Measurements from ENCODE around the gene TFAP2A.

The TFAP2A gene

DNA sequence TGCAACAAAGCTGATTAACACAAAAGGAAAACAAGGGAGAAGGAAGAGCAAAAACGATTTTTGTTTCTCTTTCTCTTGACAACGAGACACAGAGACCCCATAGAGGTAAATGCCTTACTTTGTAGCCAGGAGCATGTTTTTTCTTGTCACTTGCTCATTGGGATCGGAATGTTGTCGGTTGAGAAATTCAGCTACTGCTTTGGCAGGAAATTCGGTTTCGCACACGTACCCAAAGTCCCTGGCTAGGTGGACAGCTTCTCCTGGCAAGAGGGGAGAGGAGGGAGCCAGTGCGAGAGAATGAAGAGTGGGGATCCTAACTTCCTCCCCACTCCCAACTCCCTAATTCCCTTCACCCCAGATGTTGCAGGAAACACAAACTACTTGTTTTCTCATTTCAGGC, 14.5 kb downstream of the TFAP2A start:
- H3K9ac ChIP-seq (ENCODE audit: low read depth in 1 of 2, low read length in 2 of 2) = no peak overlapping the region
- no peaks in the 10 kb centered on the region for H3K36me3 ChIP-seq (ENCODE audit: control insufficient read depth in 2 of 2, insufficient read depth in 2 of 2, low read length in 2 of 2)
- H3K4me3 ChIP-seq (ENCODE audit: low read length in 2 of 2) = no peak overlapping the region
- H3K27me3 ChIP-seq (ENCODE audit: control insufficient read depth in 2 of 2, insufficient read depth in 2 of 2, low read length in 2 of 2) = peaks cover 48 to 57% of the 10 kb centered on the region in 2 donors
- no peak overlapping the region for H3K27ac ChIP-seq (ENCODE audit: low read depth in 2 of 2, low read length in 2 of 2)
- H3K4me1 ChIP-seq (ENCODE audit: control insufficient read depth in 2 of 2, insufficient read depth in 2 of 2, low read length in 2 of 2) = peaks cover 4 to 8% of the 10 kb centered on the region in 2 donors
- peaks cover 0 to 7% of the 10 kb centered on the region in 2 donors for H3K9me3 ChIP-seq (ENCODE audit: control insufficient read depth in 2 of 2, low read length in 2 of 2)

DNA sequence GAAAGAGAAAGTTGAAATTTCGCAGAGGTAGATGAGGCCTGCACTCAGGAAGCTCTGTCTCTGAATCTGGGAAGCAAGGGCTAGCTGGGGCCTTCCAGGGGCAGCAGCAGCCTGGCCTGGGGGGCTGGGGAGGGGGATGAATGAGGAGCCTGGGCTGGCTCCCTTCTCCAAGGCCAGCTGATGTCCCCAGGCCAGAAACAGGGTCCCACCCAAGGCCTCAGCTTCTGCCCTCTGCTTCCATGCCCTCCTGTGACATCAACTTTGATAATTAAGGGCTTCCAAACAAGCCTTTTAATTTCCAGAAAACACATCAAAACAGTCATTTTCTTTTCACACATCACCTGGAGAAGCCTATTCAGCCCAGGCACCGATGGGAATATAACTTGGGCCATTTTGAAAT, 15.4 kb downstream of the TFAP2A start:
- Histone ChIP-seq H3K9ac (ENCODE audit: low read depth in 1 of 2, low read length in 2 of 2) (no peak overlapping the region), H3K4me1 (ENCODE audit: control insufficient read depth in 2 of 2, insufficient read depth in 2 of 2, low read length in 2 of 2) (peaks cover 4 to 6% of the 10 kb centered on the region in 2 donors), H3K27me3 (ENCODE audit: control insufficient read depth in 2 of 2, insufficient read depth in 2 of 2, low read length in 2 of 2) (peaks cover 51 to 64% of the 10 kb centered on the region in 2 donors), H3K9me3 (ENCODE audit: control insufficient read depth in 2 of 2, low read length in 2 of 2) (no peaks in the 10 kb centered on the region), H3K27ac (ENCODE audit: low read depth in 2 of 2, low read length in 2 of 2) (no peak overlapping the region), H3K36me3 (ENCODE audit: control insufficient read depth in 2 of 2, insufficient read depth in 2 of 2, low read length in 2 of 2) (no peaks in the 10 kb centered on the region), H3K4me3 (ENCODE audit: low read length in 2 of 2) (no peak overlapping the region)

DNA sequence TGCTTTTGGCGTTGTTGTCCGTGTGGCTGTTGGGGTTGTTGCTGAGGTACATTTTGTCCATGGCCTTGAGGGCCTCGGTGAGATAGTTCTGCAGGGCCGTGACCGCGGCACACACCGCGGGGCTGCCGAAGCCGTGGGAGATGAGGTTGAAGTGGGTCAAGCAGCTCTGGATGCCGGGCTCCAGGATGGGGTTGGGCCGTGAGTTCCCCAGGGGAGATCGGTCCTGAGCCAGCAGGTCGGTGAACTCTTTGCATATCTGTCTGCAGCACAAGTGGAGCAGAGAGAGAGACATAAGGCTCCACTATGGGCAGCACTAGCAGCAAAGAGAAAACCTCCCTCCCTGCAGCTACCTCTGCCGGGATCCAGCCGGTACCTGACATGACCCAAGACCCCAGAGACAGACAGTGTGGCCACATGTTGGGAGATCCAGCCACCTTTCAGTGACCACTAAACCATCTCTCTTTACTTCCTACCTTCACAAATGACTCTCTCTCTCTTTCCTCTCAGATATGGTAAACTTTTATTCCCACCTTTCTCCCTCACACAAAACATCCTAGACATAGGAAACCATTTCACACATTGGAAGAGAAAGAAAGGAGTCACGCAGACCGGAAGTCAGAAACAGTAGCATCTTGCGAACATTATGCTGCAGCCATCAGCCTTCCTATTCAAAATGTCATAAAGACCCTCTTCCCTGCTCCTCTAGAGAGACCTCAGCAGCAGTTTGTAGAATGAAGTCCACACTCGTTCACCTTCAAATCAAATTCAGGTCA, 16.2 kb downstream of the TFAP2A start:
- Histone ChIP-seq H3K4me1 (ENCODE audit: control insufficient read depth in 2 of 2, insufficient read depth in 2 of 2, low read length in 2 of 2) (peaks cover 2 to 3% of the 10 kb centered on the region in 2 donors), H3K4me3 (ENCODE audit: low read length in 2 of 2) (no peak overlapping the region), H3K9ac (ENCODE audit: low read depth in 1 of 2, low read length in 2 of 2) (no peak overlapping the region), H3K27ac (ENCODE audit: low read depth in 2 of 2, low read length in 2 of 2) (no peak overlapping the region), H3K9me3 (ENCODE audit: control insufficient read depth in 2 of 2, low read length in 2 of 2) (no peaks in the 10 kb centered on the region), H3K27me3 (ENCODE audit: control insufficient read depth in 2 of 2, insufficient read depth in 2 of 2, low read length in 2 of 2) (peaks cover 58 to 70% of the 10 kb centered on the region in 2 donors), H3K36me3 (ENCODE audit: control insufficient read depth in 2 of 2, insufficient read depth in 2 of 2, low read length in 2 of 2) (no peaks in the 10 kb centered on the region)

DNA sequence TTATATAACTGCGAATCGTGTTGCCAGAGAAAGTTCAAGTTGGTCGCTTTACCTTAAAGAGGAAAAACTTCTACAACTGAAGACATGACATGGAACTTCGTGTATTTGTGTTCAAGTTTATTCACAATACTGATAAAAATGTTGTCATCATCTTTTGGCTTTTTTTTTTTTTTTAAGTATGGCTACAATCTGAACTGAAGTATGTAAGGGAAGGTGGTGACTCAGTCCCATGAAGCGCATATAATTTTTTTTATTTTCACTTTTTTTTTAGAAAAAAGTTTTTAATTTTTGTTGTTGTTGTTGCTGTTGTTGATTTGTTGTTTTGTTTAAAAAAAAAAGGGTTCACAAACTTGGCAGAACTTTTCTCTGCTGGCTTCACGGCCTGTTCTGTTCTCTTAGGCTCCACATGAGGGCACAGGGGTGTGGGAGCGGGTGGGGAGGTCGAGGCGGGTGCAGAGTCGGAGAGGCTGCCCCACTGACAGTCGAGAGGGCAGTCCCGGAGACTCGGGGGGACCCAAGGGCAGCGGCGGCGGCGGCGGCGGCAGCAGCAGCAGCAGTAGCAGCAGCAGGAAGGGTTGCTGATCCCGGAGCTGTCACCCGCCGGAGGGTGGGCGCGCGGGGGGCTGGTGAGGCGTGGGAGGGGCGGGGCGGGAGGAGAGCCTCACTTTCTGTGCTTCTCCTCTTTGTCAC, 17.0 kb downstream of the TFAP2A start:
- H3K4me1 ChIP-seq (ENCODE audit: control insufficient read depth in 2 of 2, insufficient read depth in 2 of 2, low read length in 2 of 2) = no peaks in the 10 kb centered on the region
- no peak overlapping the region for H3K4me3 ChIP-seq (ENCODE audit: low read length in 2 of 2)
- H3K27ac ChIP-seq (ENCODE audit: low read depth in 2 of 2, low read length in 2 of 2) = no peak overlapping the region
- H3K9ac ChIP-seq (ENCODE audit: low read depth in 1 of 2, low read length in 2 of 2) = no peak overlapping the region
- H3K9me3 ChIP-seq (ENCODE audit: control insufficient read depth in 2 of 2, low read length in 2 of 2) = no peaks in the 10 kb centered on the region
- no peaks in the 10 kb centered on the region for H3K36me3 ChIP-seq (ENCODE audit: control insufficient read depth in 2 of 2, insufficient read depth in 2 of 2, low read length in 2 of 2)
- H3K27me3 ChIP-seq (ENCODE audit: control insufficient read depth in 2 of 2, insufficient read depth in 2 of 2, low read length in 2 of 2) = peaks cover 64 to 75% of the 10 kb centered on the region in 2 donors

DNA sequence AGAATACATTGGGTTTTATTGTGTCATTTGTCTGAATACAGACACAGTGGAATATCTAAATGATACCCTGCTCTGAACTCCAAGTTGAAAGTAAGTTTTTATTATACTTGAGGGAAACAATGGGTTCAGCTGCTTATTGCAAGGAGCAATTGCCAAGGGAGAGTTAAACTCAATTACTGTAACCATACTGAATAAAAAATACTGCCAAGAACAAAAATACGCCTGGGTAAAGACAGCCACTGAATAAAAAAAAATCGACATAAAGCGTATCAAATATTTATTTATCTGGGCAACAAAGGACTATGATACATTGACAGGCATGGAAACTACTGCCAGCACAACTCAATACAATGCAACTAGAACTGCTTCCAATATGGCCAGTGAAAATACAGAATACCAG, 18.1 kb downstream of the TFAP2A start:
- no peaks in the 10 kb centered on the region for H3K4me1 ChIP-seq (ENCODE audit: control insufficient read depth in 2 of 2, insufficient read depth in 2 of 2, low read length in 2 of 2)
- no peak overlapping the region for H3K9ac ChIP-seq (ENCODE audit: low read depth in 1 of 2, low read length in 2 of 2)
- no peak overlapping the region for H3K4me3 ChIP-seq (ENCODE audit: low read length in 2 of 2)
- H3K9me3 ChIP-seq (ENCODE audit: control insufficient read depth in 2 of 2, low read length in 2 of 2) = no peaks in the 10 kb centered on the region
- H3K27me3 ChIP-seq (ENCODE audit: control insufficient read depth in 2 of 2, insufficient read depth in 2 of 2, low read length in 2 of 2) = peaks cover 59 to 74% of the 10 kb centered on the region in 2 donors
- H3K27ac ChIP-seq (ENCODE audit: low read depth in 2 of 2, low read length in 2 of 2) = no peak overlapping the region
- H3K36me3 ChIP-seq (ENCODE audit: control insufficient read depth in 2 of 2, insufficient read depth in 2 of 2, low read length in 2 of 2) = no peaks in the 10 kb centered on the region

DNA sequence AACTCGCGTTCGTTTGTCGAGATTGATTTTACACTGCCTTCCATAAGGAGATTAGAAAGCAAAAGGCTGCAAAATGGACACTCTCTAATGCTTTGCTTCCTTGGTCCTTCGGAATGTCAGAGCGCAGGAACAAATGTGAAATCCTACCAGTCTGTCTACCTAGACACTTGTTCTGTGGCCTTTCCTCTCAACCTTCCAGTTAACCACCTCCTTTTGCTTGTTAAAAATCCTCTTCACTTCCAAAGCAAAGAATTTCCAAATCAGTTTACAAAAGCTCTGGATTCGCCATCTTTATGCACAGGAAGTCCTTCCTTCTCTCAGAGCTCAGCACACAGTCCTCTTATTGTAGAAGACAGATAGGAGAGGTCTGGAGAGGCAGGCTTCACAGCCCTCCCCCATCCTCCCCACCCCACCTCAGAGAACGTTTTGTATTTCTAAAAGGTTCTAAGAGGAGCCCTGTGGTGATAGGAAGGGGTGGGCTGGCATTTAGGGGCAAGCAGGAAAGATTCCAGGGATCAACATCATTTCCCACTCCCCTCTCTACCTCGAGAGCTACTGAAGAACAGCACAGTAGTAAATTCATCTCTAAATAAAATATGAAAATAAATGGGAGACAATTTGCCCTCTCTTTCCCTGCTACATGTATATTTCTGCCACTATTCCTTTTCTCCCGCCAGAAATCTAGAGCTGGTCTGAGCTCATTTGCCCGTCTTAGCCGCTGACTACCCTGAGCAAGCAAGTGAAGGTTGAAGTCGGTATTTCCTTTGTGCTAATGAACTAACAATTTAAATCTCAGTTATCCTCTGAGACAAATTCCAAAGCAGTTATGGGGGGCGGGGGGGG, 18.9 kb downstream of the TFAP2A start:
- H3K27ac ChIP-seq (ENCODE audit: low read depth in 2 of 2, low read length in 2 of 2) = no peak overlapping the region
- no peaks in the 10 kb centered on the region for H3K4me1 ChIP-seq (ENCODE audit: control insufficient read depth in 2 of 2, insufficient read depth in 2 of 2, low read length in 2 of 2)
- H3K36me3 ChIP-seq (ENCODE audit: control insufficient read depth in 2 of 2, insufficient read depth in 2 of 2, low read length in 2 of 2) = no peaks in the 10 kb centered on the region
- H3K9ac ChIP-seq (ENCODE audit: low read depth in 1 of 2, low read length in 2 of 2) = no peak overlapping the region
- no peak overlapping the region for H3K4me3 ChIP-seq (ENCODE audit: low read length in 2 of 2)
- no peaks in the 10 kb centered on the region for H3K9me3 ChIP-seq (ENCODE audit: control insufficient read depth in 2 of 2, low read length in 2 of 2)
- peaks cover 53 to 75% of the 10 kb centered on the region in 2 donors for H3K27me3 ChIP-seq (ENCODE audit: control insufficient read depth in 2 of 2, insufficient read depth in 2 of 2, low read length in 2 of 2)

DNA sequence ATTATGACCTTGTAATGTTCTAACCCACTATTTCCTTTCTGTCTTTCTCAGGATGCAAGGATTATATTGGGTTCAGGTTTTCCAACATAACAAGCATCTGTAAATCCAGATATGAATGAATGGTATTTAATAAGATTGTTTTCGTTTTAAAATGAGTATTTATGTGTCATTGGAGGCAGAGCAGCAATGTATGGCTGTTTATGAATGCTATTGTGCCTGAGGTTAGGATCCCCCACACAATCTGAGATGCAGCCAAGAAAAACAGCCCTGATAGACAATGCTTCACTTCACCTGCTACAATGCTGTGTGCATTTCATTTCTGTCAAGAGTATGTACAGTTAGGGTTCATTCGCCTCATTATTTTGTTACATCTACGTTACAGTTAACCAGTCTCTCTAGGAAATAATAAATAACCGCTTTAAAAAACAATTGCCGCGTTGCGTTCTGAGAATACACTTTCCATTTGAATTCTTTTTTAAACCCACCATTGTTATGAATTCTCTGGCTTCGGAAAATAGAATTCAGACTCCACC, 19.6 kb downstream of the TFAP2A start:
- peaks cover 53 to 76% of the 10 kb centered on the region in 2 donors for H3K27me3 ChIP-seq (ENCODE audit: control insufficient read depth in 2 of 2, insufficient read depth in 2 of 2, low read length in 2 of 2)

DNA sequence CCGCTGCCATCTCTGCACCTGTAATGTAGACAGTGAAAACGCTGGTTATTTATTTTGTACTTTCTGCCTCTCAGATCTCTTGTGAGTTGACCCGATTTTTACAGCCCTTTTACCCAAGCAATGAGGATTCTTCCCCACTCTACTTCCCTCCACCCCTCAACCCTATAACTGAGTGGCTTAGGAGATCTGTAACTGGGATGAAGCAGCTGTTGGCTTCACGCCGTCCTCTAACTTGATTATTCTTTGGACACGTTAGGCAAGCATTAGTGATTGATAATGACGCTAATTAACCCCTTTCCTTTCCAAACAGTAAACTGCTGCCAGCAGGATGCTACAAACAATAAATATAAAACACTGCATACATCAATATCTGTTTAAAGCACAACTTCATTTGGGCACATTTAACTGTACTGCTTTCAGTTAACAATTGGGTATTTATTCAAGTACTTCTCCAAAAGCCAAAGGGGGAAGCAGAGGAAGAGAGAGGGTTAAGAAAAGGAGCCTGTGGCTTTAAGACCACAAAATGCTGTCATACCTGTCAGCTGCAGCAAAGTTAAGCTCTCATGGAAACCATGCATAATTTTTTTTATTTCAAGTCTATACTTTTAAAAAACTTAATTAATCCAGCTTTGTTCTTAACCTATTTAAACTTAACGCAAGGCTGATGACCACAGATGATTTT, 21.2 kb downstream of the TFAP2A start:
- no peak overlapping the region for H3K27ac ChIP-seq (ENCODE audit: low read depth in 2 of 2, low read length in 2 of 2)
- H3K4me3 ChIP-seq (ENCODE audit: low read length in 2 of 2) = no peak overlapping the region
- no peaks in the 10 kb centered on the region for H3K9me3 ChIP-seq (ENCODE audit: control insufficient read depth in 2 of 2, low read length in 2 of 2)
- no peaks in the 10 kb centered on the region for H3K36me3 ChIP-seq (ENCODE audit: control insufficient read depth in 2 of 2, insufficient read depth in 2 of 2, low read length in 2 of 2)
- H3K27me3 ChIP-seq (ENCODE audit: control insufficient read depth in 2 of 2, insufficient read depth in 2 of 2, low read length in 2 of 2) = peaks cover 60 to 70% of the 10 kb centered on the region in 2 donors
- H3K9ac ChIP-seq (ENCODE audit: low read depth in 1 of 2, low read length in 2 of 2) = no peak overlapping the region
- no peaks in the 10 kb centered on the region for H3K4me1 ChIP-seq (ENCODE audit: control insufficient read depth in 2 of 2, insufficient read depth in 2 of 2, low read length in 2 of 2)

More for the DNA sequence above, 19.6 kb downstream of the TFAP2A start:
- no peak overlapping the region for H3K9ac ChIP-seq (ENCODE audit: low read depth in 1 of 2, low read length in 2 of 2)
- H3K4me3 ChIP-seq (ENCODE audit: low read length in 2 of 2) = no peak overlapping the region
- no peaks in the 10 kb centered on the region for H3K9me3 ChIP-seq (ENCODE audit: control insufficient read depth in 2 of 2, low read length in 2 of 2)
- no peak overlapping the region for H3K27ac ChIP-seq (ENCODE audit: low read depth in 2 of 2, low read length in 2 of 2)
- no peaks in the 10 kb centered on the region for H3K4me1 ChIP-seq (ENCODE audit: control insufficient read depth in 2 of 2, insufficient read depth in 2 of 2, low read length in 2 of 2)
- H3K36me3 ChIP-seq (ENCODE audit: control insufficient read depth in 2 of 2, insufficient read depth in 2 of 2, low read length in 2 of 2) = no peaks in the 10 kb centered on the region

DNA sequence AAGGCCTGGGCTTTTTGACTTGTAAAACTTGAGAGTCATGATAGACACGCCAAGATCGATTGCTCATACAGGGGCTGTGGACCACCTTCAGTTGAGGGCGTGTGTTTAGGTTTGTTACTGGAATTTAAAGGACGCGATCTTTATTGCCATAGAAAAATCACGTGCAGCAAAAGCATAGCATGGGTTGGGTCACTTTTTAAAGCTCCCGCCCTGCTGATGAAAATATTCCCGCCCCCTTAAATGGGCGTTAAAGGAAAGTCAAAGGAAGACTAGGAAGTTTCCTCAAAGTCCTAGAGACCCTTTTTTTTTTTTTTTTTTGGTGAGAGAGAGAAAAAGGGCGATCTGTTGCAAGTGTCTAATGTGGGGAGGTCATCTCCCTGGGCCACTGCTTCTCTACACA, 23.1 kb downstream of the TFAP2A start:
- peaks cover 70 to 75% of the 10 kb centered on the region in 2 donors for H3K27me3 ChIP-seq (ENCODE audit: control insufficient read depth in 2 of 2, insufficient read depth in 2 of 2, low read length in 2 of 2)

More for the DNA sequence above, 23.1 kb downstream of the TFAP2A start:
- Histone ChIP-seq H3K9ac (ENCODE audit: low read depth in 1 of 2, low read length in 2 of 2) (no peak overlapping the region), H3K4me3 (ENCODE audit: low read length in 2 of 2) (no peak overlapping the region), H3K27ac (ENCODE audit: low read depth in 2 of 2, low read length in 2 of 2) (no peak overlapping the region), H3K36me3 (ENCODE audit: control insufficient read depth in 2 of 2, insufficient read depth in 2 of 2, low read length in 2 of 2) (no peaks in the 10 kb centered on the region), H3K4me1 (ENCODE audit: control insufficient read depth in 2 of 2, insufficient read depth in 2 of 2, low read length in 2 of 2) (no peaks in the 10 kb centered on the region), H3K9me3 (ENCODE audit: control insufficient read depth in 2 of 2, low read length in 2 of 2) (no peaks in the 10 kb centered on the region)
